Measurements from ENCODE around the gene CALHM2. TPM values are rescaled to one million over a fixed set of nuclear protein-coding genes. Genes with fewer than 3 reads are reported as not detected.

The CALHM2 gene
- total RNA-seq, 1 experiment from 2014 or later = not detected

- Histone ChIP-seq H2AFZ (ENCODE audit: low read length) (no peak overlapping the region), H2BK120ac (ENCODE audit: low read depth, low read length, poor library complexity, severe bottlenecking) (no peak overlapping the region), H4K8ac (replicated peaks; ENCODE audit: insufficient read length, low read depth, low read length) (no peak overlapping the region), H3K4me2 (ENCODE audit: insufficient read depth, insufficient read length, low read length) (no peak overlapping the region), H2BK15ac (ENCODE audit: low read depth, low read length) (no peak overlapping the region), H3K9ac (ENCODE audit: extremely low read depth, insufficient read length, low read length) (no peak overlapping the region), H4K91ac (ENCODE audit: insufficient read length, low read depth, low read length) (no peak overlapping the region), H3K23me2 (ENCODE audit: insufficient read length, low read depth, low read length, poor library complexity, severe bottlenecking) (no peaks in the 10 kb centered on the region), H3K79me2 (ENCODE audit: insufficient read depth, low read length) (no peaks in the 10 kb centered on the region; the same call in 1 of the 2 replicates), H3K18ac (ENCODE audit: insufficient read length, low read depth, low read length) (no peak overlapping the region), H3K9me3 (ENCODE audit: control insufficient read depth, low read depth, low read length) (no peaks in the 10 kb centered on the region), H2BK20ac (ENCODE audit: low read depth, low read length, poor library complexity, severe bottlenecking) (no peak overlapping the region), H4K20me1 (ENCODE audit: control insufficient read depth, insufficient read depth, insufficient read length) (no peaks in the 10 kb centered on the region), H2BK12ac (ENCODE audit: insufficient read length, low read depth, low read length) (no peak overlapping the region), H3K27me3 (ENCODE audit: insufficient read depth, low read length) (no peaks in the 10 kb centered on the region), H3K4ac (ENCODE audit: low read depth, low read length) (no peak overlapping the region), H3K4me1 (ENCODE audit: insufficient read depth, low read length) (no peaks in the 10 kb centered on the region), H3K23ac (ENCODE audit: insufficient read length, low read depth, low read length) (no peak overlapping the region), H4K5ac (ENCODE audit: insufficient read length, low read depth, low read length) (no peak overlapping the region), H3K79me1 (ENCODE audit: insufficient read depth, low read depth, low read length, poor library complexity, severe bottlenecking) (no peaks in the 10 kb centered on the region), H3T11ph (ENCODE audit: low read length) (no peak overlapping the region), H2AK5ac (ENCODE audit: insufficient read length, low read length) (no peak overlapping the region), H3K56ac (ENCODE audit: insufficient read length, low read depth, low read length) (no peak overlapping the region), H2BK5ac (ENCODE audit: insufficient read length, low read length) (no peak overlapping the region), H3K14ac (ENCODE audit: insufficient read depth, low read length) (no peak overlapping the region), H3K27ac (ENCODE audit: insufficient read length, low read depth, low read length) (no peak overlapping the region)
- Mint-ChIP-seq H3K27ac (0 out of 7 replicates have a peak overlapping the region, but pooled peaks of 1 of the 3 experiments have one; percentile 3), H3K27me3 (ENCODE audit: low read depth) (no peaks in the 10 kb centered on the region), H3K4me1 (no peaks in the 10 kb centered on the region), H3K9me3 (no peaks in the 10 kb centered on the region), H3K4me3 (no peak overlapping the region), H3K36me3 (ENCODE audit: insufficient read depth in 1 of 3, low read depth in 3 of 3) (peaks cover 36 to 93% (median 76%) of the 10 kb centered on the region in 3 experiments)
- no CpG with 5 or more reads among the region's 5 CpGs for WGBS (ENCODE audit: extremely low coverage, insufficient read length, low lambda C conversion rate)
- TF ChIP-seq CTCF (conservative IDR thresholded peaks at IDR 0.05) = no peak
- no peak for DNase-seq
These were observed 22.5 kb downstream of the CALHM2 start for GRCh38 chr10:103429647-103430046.

Data from H9 (cell line).